Sigmoid colon (tissue), 4 donors: ENCODE measurements around the gene GLI3.

Source experiments
- EP300 ChIP-seq, 4 donors: sonication (generic); formaldehyde crosslinking; IDR thresholded peaks; one replicate each; pipeline ENCODE4 v1.6.1; 2017; ENCODE audit warnings: antibody characterized with exemption in 4 of 4
- POLR2A ChIP-seq, 2 donors: fragments of 450-650 bp; IDR thresholded peaks; one replicate each; pipeline ENCODE4 v1.6.1; 2016; ENCODE audit warnings: antibody characterized with exemption in 2 of 2, mild to moderate bottlenecking in 2 of 2, moderate library complexity in 2 of 2
- POLR2AphosphoS5 ChIP-seq, 4 donors: sonication (generic); formaldehyde crosslinking; IDR thresholded peaks; one replicate each; pipeline ENCODE4 v1.6.1; 2017; ENCODE audit warnings: antibody characterized with exemption in 4 of 4
- TF ChIP-seq, protein P1 (sequence below), 4 experiments: fragments of 450-650 bp in 3 of 4; fragments of 200-600 bp in 1 of 4; IDR thresholded peaks; one replicate each; pipeline ENCODE4 v1.5.1; 2016 to 2019; ENCODE audit warnings: antibody characterized with exemption in 4 of 4, mild to moderate bottlenecking in 3 of 4, moderate library complexity in 2 of 4

- TF ChIP-seq POLR2AphosphoS5 (IDR thresholded peaks at IDR 0.05) (no peak), POLR2A (IDR thresholded peaks at IDR 0.05) (no peak), EP300 (IDR thresholded peaks at IDR 0.05) (no peak)
- TF ChIP-seq, protein P1, sequence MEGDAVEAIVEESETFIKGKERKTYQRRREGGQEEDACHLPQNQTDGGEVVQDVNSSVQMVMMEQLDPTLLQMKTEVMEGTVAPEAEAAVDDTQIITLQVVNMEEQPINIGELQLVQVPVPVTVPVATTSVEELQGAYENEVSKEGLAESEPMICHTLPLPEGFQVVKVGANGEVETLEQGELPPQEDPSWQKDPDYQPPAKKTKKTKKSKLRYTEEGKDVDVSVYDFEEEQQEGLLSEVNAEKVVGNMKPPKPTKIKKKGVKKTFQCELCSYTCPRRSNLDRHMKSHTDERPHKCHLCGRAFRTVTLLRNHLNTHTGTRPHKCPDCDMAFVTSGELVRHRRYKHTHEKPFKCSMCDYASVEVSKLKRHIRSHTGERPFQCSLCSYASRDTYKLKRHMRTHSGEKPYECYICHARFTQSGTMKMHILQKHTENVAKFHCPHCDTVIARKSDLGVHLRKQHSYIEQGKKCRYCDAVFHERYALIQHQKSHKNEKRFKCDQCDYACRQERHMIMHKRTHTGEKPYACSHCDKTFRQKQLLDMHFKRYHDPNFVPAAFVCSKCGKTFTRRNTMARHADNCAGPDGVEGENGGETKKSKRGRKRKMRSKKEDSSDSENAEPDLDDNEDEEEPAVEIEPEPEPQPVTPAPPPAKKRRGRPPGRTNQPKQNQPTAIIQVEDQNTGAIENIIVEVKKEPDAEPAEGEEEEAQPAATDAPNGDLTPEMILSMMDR (IDR thresholded peaks at IDR 0.05), result no peak
Observed at GRCh38 chr7:42104231-42104630, 132.8 kb downstream of the GLI3 start.
